Right lobe of liver (tissue), 6 donors: ENCODE measurements around the gene FOLR3. TPM values are rescaled to one million over a fixed set of nuclear protein-coding genes. Genes with fewer than 3 reads are reported as not detected.

Experiments
- ATAC-seq, 4 donors: fragments of 200-7000 bp; cut with Tn5 transposase; one replicate each; pipeline ENCODE4 v1.9.1; 2020; ENCODE audit warnings: mild to moderate bottlenecking in 4 of 4, moderate library complexity in 4 of 4
- DNase-seq, 3 donors: peaks; one replicate each; pipeline ENCODE4 v3.0.0-alpha.2; 2020
- H3K27ac ChIP-seq, 3 donors: fragments of 200-600 bp; one replicate each; pipeline ENCODE4 v1.8.0; 2022
- H3K27me3 ChIP-seq, 2 donors: fragments of 200-600 bp; one replicate each; pipeline ENCODE4 v1.8.0; 2022
- H3K36me3 ChIP-seq, 4 donors: fragments of 200-600 bp; sonication (generic) in 1 of 4; one replicate each; pipeline versions ENCODE4 v1.5.1 to v1.8.0; 2017 to 2022; ENCODE audit warnings: control low read depth in 1 of 4
- H3K4me1 ChIP-seq, 4 donors: fragments of 200-600 bp; sonication (generic) in 1 of 4; one replicate each; pipeline versions ENCODE4 v1.5.1 to v1.8.0; 2017 to 2022; ENCODE audit warnings: control low read depth in 1 of 4
- H3K4me3 ChIP-seq, 3 donors: fragments of 200-600 bp; one replicate each; pipeline ENCODE4 v1.8.0; 2022
- H3K9me3 ChIP-seq, 4 donors: fragments of 200-600 bp; sonication (generic) in 1 of 4; one replicate each; pipeline versions ENCODE4 v1.5.1 to v1.8.0; 2017 to 2022; ENCODE audit warnings: control low read depth in 1 of 4
- POLR2A ChIP-seq: fragments of 450-650 bp; IDR thresholded peaks from one replicate; pipeline ENCODE4 v1.6.1; 2017; ENCODE audit warnings: antibody characterized with exemption, mild to moderate bottlenecking
- WGBS: methylation state at CpG from one replicate; pipeline ENCODE4 v1.1.6; 2018; ENCODE audit warnings: low coverage, low lambda C conversion rate; ENCODE audit not compliant: insufficient coverage; ENCODE audit errors: missing lambda C conversion rate; 5-methylcytosine and 5-hydroxymethylcytosine counted together
- intact Hi-C, 2 donors: fragments of 100-400 bp; cut with DNase I; formaldehyde crosslinking; loops; one replicate each; pipeline versions ENCODE4 v1.11.2 to v1.14.1; 2022
- total RNA-seq, 6 experiments: library from RNA; depleted of rRNA in 2 of 6; stranded (reverse); fragments of >200 nt in 2 of 6; fragmentation: NEBNext Ultra II Directional in 3 of 6; extraction: Animal tissue kit (Norgen Biotek cat#: 25700) in 3 of 6; gene quantifications; one replicate each; pipeline versions ENCODE4 v1.1.0 to v1.2.4, GENCODE V29; 2016 to 2023
- TF ChIP-seq, protein P1 (sequence below), 4 donors: fragments of 200-600 bp in 3 of 4; fragments of 450-650 bp in 1 of 4; IDR thresholded peaks; one replicate each; pipeline versions ENCODE4 v1.5.1 to v1.8.0; 2016 to 2022; ENCODE audit warnings: antibody characterized with exemption in 4 of 4, mild to moderate bottlenecking in 2 of 4
- donor health status: DM: no; HTN: yes; CAD: no.
- donor health status: DM: no; HTN: no; CAD: no.
- donor health status: DM: no; HTN: no; CAD: no.
- donor health status: DM: no; HTN: yes; CAD: no.
- donor health status: DM: no; HTN: yes; CAD: no.

FOLR3 gene
- total RNA-seq, 6 experiments from 2014 or later, result 0.27 to 0.98 (median 0.75) TPM; not detected in 3

DNA sequence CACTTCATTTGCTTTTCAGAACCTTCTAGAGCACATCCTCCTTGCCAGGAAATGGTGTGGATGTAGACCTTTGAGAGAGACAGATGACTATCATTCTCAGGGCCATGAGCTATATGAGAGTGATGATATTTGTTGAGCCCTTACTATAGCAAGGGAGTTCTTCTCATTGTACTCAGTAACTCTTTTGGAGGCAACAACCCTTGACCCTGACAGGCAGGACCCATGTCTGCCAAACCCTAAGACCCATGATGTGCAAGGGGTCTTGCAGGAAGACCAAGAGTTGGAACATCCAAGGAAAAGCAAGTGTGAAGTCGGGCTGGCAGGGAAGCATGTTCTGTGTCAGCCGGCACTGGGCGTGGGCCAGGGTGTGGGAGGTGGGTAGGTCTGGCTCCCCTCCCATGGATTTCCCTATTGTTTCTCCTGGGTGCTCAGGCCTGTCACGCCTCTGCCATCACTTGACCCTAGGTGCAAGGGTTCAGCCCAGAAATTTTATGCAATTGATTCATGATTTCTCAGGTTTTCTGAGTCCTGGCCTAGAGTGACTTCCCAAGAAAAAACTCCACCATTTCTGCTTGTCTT is 1.2 kb downstream of the FOLR3 start:
- no CpG with 5 or more reads among the region's 4 CpGs for WGBS
- H3K9me3 ChIP-seq, result no peaks in the 10 kb centered on the region
- H3K4me3 ChIP-seq, result no peak overlapping the region
- no peaks in the 10 kb centered on the region for H3K4me1 ChIP-seq
- no peak overlapping the region for H3K27ac ChIP-seq
- intact Hi-C loops, result no loop called here
- TF ChIP-seq, protein P1, sequence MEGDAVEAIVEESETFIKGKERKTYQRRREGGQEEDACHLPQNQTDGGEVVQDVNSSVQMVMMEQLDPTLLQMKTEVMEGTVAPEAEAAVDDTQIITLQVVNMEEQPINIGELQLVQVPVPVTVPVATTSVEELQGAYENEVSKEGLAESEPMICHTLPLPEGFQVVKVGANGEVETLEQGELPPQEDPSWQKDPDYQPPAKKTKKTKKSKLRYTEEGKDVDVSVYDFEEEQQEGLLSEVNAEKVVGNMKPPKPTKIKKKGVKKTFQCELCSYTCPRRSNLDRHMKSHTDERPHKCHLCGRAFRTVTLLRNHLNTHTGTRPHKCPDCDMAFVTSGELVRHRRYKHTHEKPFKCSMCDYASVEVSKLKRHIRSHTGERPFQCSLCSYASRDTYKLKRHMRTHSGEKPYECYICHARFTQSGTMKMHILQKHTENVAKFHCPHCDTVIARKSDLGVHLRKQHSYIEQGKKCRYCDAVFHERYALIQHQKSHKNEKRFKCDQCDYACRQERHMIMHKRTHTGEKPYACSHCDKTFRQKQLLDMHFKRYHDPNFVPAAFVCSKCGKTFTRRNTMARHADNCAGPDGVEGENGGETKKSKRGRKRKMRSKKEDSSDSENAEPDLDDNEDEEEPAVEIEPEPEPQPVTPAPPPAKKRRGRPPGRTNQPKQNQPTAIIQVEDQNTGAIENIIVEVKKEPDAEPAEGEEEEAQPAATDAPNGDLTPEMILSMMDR (IDR thresholded peaks at IDR 0.05), result no peak
- no peak for TF ChIP-seq POLR2A
- H3K36me3 ChIP-seq, result no peaks in the 10 kb centered on the region
- no peaks in the 10 kb centered on the region for H3K27me3 ChIP-seq
- DNase-seq, result peak in 1 of 3 donors; percentile 43
- no peak for ATAC-seq

DNA sequence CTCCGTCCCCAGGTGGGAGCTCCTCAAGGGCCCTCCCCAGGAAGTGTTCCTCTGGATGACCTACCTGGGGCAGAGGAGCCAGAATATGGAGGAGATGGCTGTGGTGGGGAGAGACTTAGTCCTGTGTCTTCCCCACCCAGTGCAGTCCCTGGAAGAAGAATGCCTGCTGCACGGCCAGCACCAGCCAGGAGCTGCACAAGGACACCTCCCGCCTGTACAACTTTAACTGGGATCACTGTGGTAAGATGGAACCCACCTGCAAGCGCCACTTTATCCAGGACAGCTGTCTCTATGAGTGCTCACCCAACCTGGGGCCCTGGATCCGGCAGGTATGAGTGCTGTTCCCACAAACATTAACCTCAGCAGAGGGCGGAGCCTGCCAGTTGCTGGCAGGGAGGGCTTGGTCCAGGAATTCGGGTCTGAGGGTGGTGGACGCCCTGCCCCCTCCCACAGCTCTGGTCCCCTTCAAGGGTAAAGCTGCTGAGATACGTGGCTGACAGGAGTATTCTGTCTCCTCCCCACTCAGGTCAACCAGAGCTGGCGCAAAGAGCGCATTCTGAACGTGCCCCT is 3.4 kb downstream of the FOLR3 start:
- TF ChIP-seq, protein P1 (IDR thresholded peaks at IDR 0.05), result no peak
- no peak for TF ChIP-seq POLR2A
- Histone ChIP-seq H3K9me3 (no peaks in the 10 kb centered on the region), H3K27me3 (no peaks in the 10 kb centered on the region), H3K27ac (no peak overlapping the region), H3K36me3 (no peaks in the 10 kb centered on the region), H3K4me1 (no peaks in the 10 kb centered on the region), H3K4me3 (no peak overlapping the region)
- ATAC-seq (no peak), DNase-seq (peak in 1 of 3 donors; percentile 40)
- WGBS, result 89% methylated on average over 4 of the region's 12 CpGs
- intact Hi-C loops, result no loop called here

DNA sequence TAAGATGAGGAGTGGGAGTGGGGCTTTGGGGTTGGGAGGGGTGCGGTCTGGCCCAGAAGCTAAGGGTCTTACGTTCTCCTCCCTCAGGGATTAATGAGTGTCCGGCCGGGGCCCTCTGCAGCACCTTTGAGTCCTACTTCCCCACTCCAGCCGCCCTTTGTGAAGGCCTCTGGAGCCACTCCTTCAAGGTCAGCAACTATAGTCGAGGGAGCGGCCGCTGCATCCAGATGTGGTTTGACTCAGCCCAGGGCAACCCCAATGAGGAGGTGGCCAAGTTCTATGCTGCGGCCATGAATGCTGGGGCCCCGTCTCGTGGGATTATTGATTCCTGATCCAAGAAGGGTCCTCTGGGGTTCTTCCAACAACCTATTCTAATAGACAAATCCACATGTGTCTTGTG is 4.0 kb downstream of the FOLR3 start:
- Histone ChIP-seq H3K9me3 (no peaks in the 10 kb centered on the region), H3K4me3 (no peak overlapping the region), H3K36me3 (no peaks in the 10 kb centered on the region), H3K4me1 (no peaks in the 10 kb centered on the region), H3K27ac (no peak overlapping the region), H3K27me3 (no peaks in the 10 kb centered on the region)
- 80% methylated on average over 2 of the region's 11 CpGs for WGBS
- intact Hi-C loops, result no loop called here
- ATAC-seq (no peak), DNase-seq (peak in 1 of 3 donors; percentile 35)
- TF ChIP-seq, protein P1 (IDR thresholded peaks at IDR 0.05), result no peak
- no peak for TF ChIP-seq POLR2A

DNA sequence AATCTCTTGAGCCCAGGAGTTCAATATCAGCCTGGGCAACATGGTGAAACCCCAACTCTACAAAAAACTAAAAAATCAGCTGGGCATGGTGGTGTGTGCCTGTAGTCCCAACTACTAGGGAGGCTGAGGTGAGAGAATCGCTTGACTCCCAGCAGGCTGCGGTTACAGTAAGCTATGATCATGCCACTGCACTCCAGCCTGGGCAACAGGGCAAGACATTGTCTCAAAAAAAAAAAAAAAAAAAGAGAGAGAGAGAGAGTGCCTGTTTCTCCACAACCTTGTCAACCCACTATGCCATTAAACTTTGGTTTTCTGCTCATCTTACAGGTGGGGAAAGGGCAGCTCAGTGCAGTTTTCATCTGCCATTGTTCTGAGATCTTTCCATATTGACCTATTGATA is 5.1 kb downstream of the FOLR3 start:
- ATAC-seq (no peak), DNase-seq (peak in 1 of 3 donors; percentile 6)
- no peak overlapping the region for H3K27ac ChIP-seq
- H3K4me3 ChIP-seq, result no peak overlapping the region
- intact Hi-C loops, result no loop called here
- H3K4me1 ChIP-seq, result no peaks in the 10 kb centered on the region
- H3K27me3 ChIP-seq, result no peaks in the 10 kb centered on the region
- no peaks in the 10 kb centered on the region for H3K36me3 ChIP-seq
- TF ChIP-seq, protein P1 (IDR thresholded peaks at IDR 0.05), result no peak
- TF ChIP-seq POLR2A, result no peak
- 90% methylated on average over 2 of the region's 2 CpGs for WGBS
- H3K9me3 ChIP-seq, result no peaks in the 10 kb centered on the region
